GM18873 (cell line): ENCODE results near the gene KLF11.
"Not testable (repeated sequence)": the region's sequence is repeated elsewhere in the genome, so short reads cannot be mapped to it uniquely, and the experiment has no call there.

Experiments used
- ATAC-seq: cut with Tn5 transposase; IDR thresholded peaks from one replicate; pipeline ENCODE4 v1.9.1; 2021; ENCODE audit warnings: mild to moderate bottlenecking, moderate library complexity, moderate number of reproducible peaks; ENCODE audit not compliant: unreplicated experiment, low FRiP score

Gene KLF11

GRCh38 chr2:10009271-10009810 lies 34.0 kb upstream of the KLF11 start:
- ATAC-seq, result no peak

GRCh38 chr2:10009811-10010781 lies 33.3 kb upstream of the KLF11 start:
- no peak for ATAC-seq

- ATAC-seq, result not testable (repeated sequence)
Measured at GRCh38 chr2:10010861-10011605, 32.3 kb upstream of the KLF11 start.

- not testable (repeated sequence) for ATAC-seq
Measured at GRCh38 chr2:10011606-10012325, 31.6 kb upstream of the KLF11 start.

GRCh38 chr2:10012366-10012962 lies 30.9 kb upstream of the KLF11 start:
- ATAC-seq, result not testable (repeated sequence)

GRCh38 chr2:10012963-10013461 lies 30.3 kb upstream of the KLF11 start:
- no peak for ATAC-seq

- ATAC-seq, result not testable (repeated sequence)
Measured at GRCh38 chr2:10013651-10014417, 29.5 kb upstream of the KLF11 start.

- no peak for ATAC-seq
Measured at GRCh38 chr2:10014418-10015190, 28.7 kb upstream of the KLF11 start.

GRCh38 chr2:10015376-10015989 lies 27.9 kb upstream of the KLF11 start:
- not testable (repeated sequence) for ATAC-seq

- ATAC-seq, result no peak
Measured at GRCh38 chr2:10016001-10016801, 27.1 kb upstream of the KLF11 start.

- no peak for ATAC-seq
Measured at GRCh38 chr2:10016802-10017258, 26.5 kb upstream of the KLF11 start.

- ATAC-seq, result no peak
Measured at GRCh38 chr2:10017313-10017941, 25.9 kb upstream of the KLF11 start.

- no peak for ATAC-seq
Measured at GRCh38 chr2:10019174-10019573, 24.2 kb upstream of the KLF11 start.

GRCh38 chr2:10019602-10020400 lies 23.5 kb upstream of the KLF11 start:
- ATAC-seq, result no peak

GRCh38 chr2:10022041-10022421 lies 21.3 kb upstream of the KLF11 start:
- no peak for ATAC-seq

- no peak for ATAC-seq
Measured at GRCh38 chr2:10022445-10022844, 20.9 kb upstream of the KLF11 start.
